Lung (tissue), 12 donors: ENCODE results near the gene OPCML. TPM values are rescaled to one million over a fixed set of nuclear protein-coding genes. Genes with fewer than 3 reads are reported as not detected.

Source experiments
- ATAC-seq: fragments of 200-7000 bp; cut with Tn5 transposase; one replicate; pipeline ENCODE4 v1.9.1; 2020; ENCODE audit warnings: moderate number of reproducible peaks; ENCODE audit not compliant: insufficient read depth, low FRiP score
- DNase-seq, 3 donors: peaks; one replicate each; pipeline ENCODE4 v3.0.0-alpha.2; 2013 to 2017
- H3K27ac ChIP-seq, 2 donors: one replicate each; pipeline ENCODE4 v1.5.1; 2013; ENCODE audit warnings: mild to moderate bottlenecking in 2 of 2, moderate library complexity in 2 of 2, control low read depth in 1 of 2, inconsistent platforms in 1 of 2, low read depth in 1 of 2, low read length in 1 of 2
- H3K27me3 ChIP-seq, 3 donors: one replicate each; pipeline ENCODE4 v1.5.1; 2013; ENCODE audit warnings: low read length in 2 of 3; ENCODE audit not compliant: control insufficient read depth in 3 of 3, insufficient read depth in 3 of 3
- H3K36me3 ChIP-seq, 4 donors: one replicate each; pipeline ENCODE4 v1.5.1; 2013; ENCODE audit warnings: low read length in 4 of 4, mild to moderate bottlenecking in 1 of 4, moderate library complexity in 1 of 4; ENCODE audit not compliant: control insufficient read depth in 4 of 4, insufficient read depth in 4 of 4
- H3K4me1 ChIP-seq, 5 donors: one replicate each; pipeline ENCODE4 v1.5.1; 2013; ENCODE audit warnings: low read length in 5 of 5, mild to moderate bottlenecking in 2 of 5, moderate library complexity in 1 of 5; ENCODE audit not compliant: control insufficient read depth in 5 of 5, insufficient read depth in 5 of 5
- H3K4me3 ChIP-seq: one replicate; pipeline ENCODE4 v1.5.1; 2013; ENCODE audit warnings: mild to moderate bottlenecking, control low read depth, moderate library complexity
- H3K9ac ChIP-seq, 2 donors: one replicate each; pipeline ENCODE4 v1.5.1; 2013; ENCODE audit warnings: low read length in 2 of 2, control low read depth in 1 of 2; ENCODE audit not compliant: insufficient read depth in 1 of 2
- H3K9me3 ChIP-seq, 4 donors: one replicate each; pipeline ENCODE4 v1.5.1; 2013; ENCODE audit warnings: low read length in 3 of 4, mild to moderate bottlenecking in 1 of 4, moderate library complexity in 1 of 4; ENCODE audit not compliant: control insufficient read depth in 4 of 4, insufficient read depth in 3 of 4
- CTCF ChIP-seq: IDR thresholded peaks from 2 replicates; pipeline ENCODE4 v1.5.1; 2012; ENCODE audit warnings: mild to moderate bottlenecking; ENCODE audit errors: control extremely low read depth, extremely low read depth
- WGBS, 2 donors: extraction: QIAGEN DNeasy Blood & Tissue Kit; methylation state at CpG; one replicate each; pipeline ENCODE4 v1.1.7; 2013; 5-methylcytosine and 5-hydroxymethylcytosine counted together
- polyA plus RNA-seq, 2 donors: library from polyadenylated mRNA; stranded (reverse); fragments of 200-250 nt; gene quantifications; one replicate each; pipeline ENCODE4 v1.2.1, GENCODE V29; 2013
- total RNA-seq, 2 donors: library from RNA; depleted of rRNA in 1 of 2; stranded (reverse); fragments of >200 nt in 1 of 2; gene quantifications; one replicate each; pipeline ENCODE4 v1.2.1, GENCODE V29; 2014 to 2021
- donor health status: control.
- donor health status: control.
- donor health status: Bipolar disorder and iron deficiency.
- donor health status: healthy.
- donor health status: DM: yes; HTN: yes; CAD: no.

OPCML gene
- total and polyA plus RNA-seq, 4 donors = 0.49 to 0.74 TPM; not detected in 2

- TF ChIP-seq CTCF = no peak
- H3K27ac ChIP-seq = no peak overlapping the region
Observed at GRCh38 chr11:132579634-132580327, 952.5 kb downstream of the OPCML start.

GRCh38 chr11:132579136-132579535 is 953.2 kb downstream of the OPCML start:
- no peaks in the 10 kb centered on the region for H3K36me3 ChIP-seq
- H3K27ac ChIP-seq = no peak overlapping the region
- no peak for TF ChIP-seq CTCF
- H3K9me3 ChIP-seq = no peaks in the 10 kb centered on the region
- no peaks in the 10 kb centered on the region for H3K27me3 ChIP-seq
- WGBS, 2 donors = 90% methylated on average over 3 of the region's 3 CpGs
- no peak overlapping the region for H3K4me3 ChIP-seq
- H3K9ac ChIP-seq = no peak overlapping the region
- ATAC-seq (no peak), DNase-seq (no peak)
- H3K4me1 ChIP-seq = no peaks in the 10 kb centered on the region

More at GRCh38 chr11:132579634-132580327, 952.5 kb downstream of the OPCML start:
- WGBS, 2 donors = 90 to 91% methylated on average over 10 of the region's 10 CpGs
- Histone ChIP-seq H3K4me1 (no peaks in the 10 kb centered on the region), H3K9me3 (no peaks in the 10 kb centered on the region), H3K9ac (no peak overlapping the region), H3K4me3 (no peak overlapping the region), H3K27me3 (no peaks in the 10 kb centered on the region), H3K36me3 (no peaks in the 10 kb centered on the region)
- no peak for DNase-seq
- no peak for ATAC-seq

GRCh38 chr11:132578580-132578979 is 953.7 kb downstream of the OPCML start:
- Histone ChIP-seq H3K9me3 (no peaks in the 10 kb centered on the region), H3K4me3 (no peak overlapping the region), H3K9ac (no peak overlapping the region), H3K4me1 (no peaks in the 10 kb centered on the region), H3K27me3 (no peaks in the 10 kb centered on the region), H3K36me3 (no peaks in the 10 kb centered on the region), H3K27ac (no peak overlapping the region)
- DNase-seq (no peak), ATAC-seq (no peak)
- 97 to 100% methylated on average over 1 of the region's 1 CpG for WGBS, 2 donors
- no peak for TF ChIP-seq CTCF

- H3K36me3 ChIP-seq = no peaks in the 10 kb centered on the region
- ATAC-seq (no peak), DNase-seq (no peak)
- H3K4me3 ChIP-seq = no peak overlapping the region
- no peaks in the 10 kb centered on the region for H3K4me1 ChIP-seq
- no peaks in the 10 kb centered on the region for H3K27me3 ChIP-seq
- WGBS, 2 donors = 78 to 81% methylated on average over 3 of the region's 3 CpGs
- no peaks in the 10 kb centered on the region for H3K9me3 ChIP-seq
- no peak overlapping the region for H3K27ac ChIP-seq
- TF ChIP-seq CTCF = no peak
- H3K9ac ChIP-seq = no peak overlapping the region
Observed at GRCh38 chr11:132576706-132577105, 955.6 kb downstream of the OPCML start.
